Immature natural killer cell (primary cell): ENCODE measurements around the gene TEX29. TPM values are rescaled to one million over a fixed set of nuclear protein-coding genes. Genes with fewer than 3 reads are reported as not detected.

ENCODE experiments used
- DNase-seq, 3 donors: peaks; one replicate each; pipeline ENCODE4 v3.0.0; 2022; ENCODE audit warnings: mixed read lengths in 1 of 3
- H3K27ac Mint-ChIP-seq, 6 donors: one replicate each; pipeline ENCODE4 v1.8.0; 2020; ENCODE audit warnings: mixed read lengths in 6 of 6, mild to moderate bottlenecking in 5 of 6, inconsistent platforms in 4 of 6, moderate library complexity in 3 of 6
- H3K27me3 Mint-ChIP-seq, 3 donors: one replicate each; pipeline ENCODE4 v1.8.0; 2020 to 2021; ENCODE audit warnings: low read depth in 3 of 3, mild to moderate bottlenecking in 3 of 3, mixed read lengths in 3 of 3, moderate library complexity in 3 of 3, inconsistent platforms in 1 of 3
- H3K36me3 Mint-ChIP-seq, 3 donors: one replicate each; pipeline ENCODE4 v1.8.0; 2020; ENCODE audit warnings: mixed read lengths in 3 of 3, inconsistent platforms in 2 of 3, mild to moderate bottlenecking in 2 of 3
- H3K4me1 Mint-ChIP-seq, 2 donors: one replicate each; pipeline ENCODE4 v1.8.0; 2020; ENCODE audit warnings: inconsistent platforms in 2 of 2, mild to moderate bottlenecking in 2 of 2, mixed read lengths in 2 of 2, moderate library complexity in 1 of 2
- H3K4me3 Mint-ChIP-seq, 5 donors: one replicate each; pipeline ENCODE4 v1.8.0; 2020; ENCODE audit warnings: mild to moderate bottlenecking in 5 of 5, mixed read lengths in 5 of 5, inconsistent platforms in 3 of 5, moderate library complexity in 3 of 5
- H3K9me3 Mint-ChIP-seq, 6 donors: one replicate each; pipeline ENCODE4 v1.8.0; 2020; ENCODE audit warnings: mild to moderate bottlenecking in 6 of 6, mixed read lengths in 6 of 6, inconsistent platforms in 4 of 6, moderate library complexity in 3 of 6
- polyA plus RNA-seq, 3 donors: library from polyadenylated mRNA; unstranded; fragments of 300-500 nt; fragmentation: Illumina TruSeq; gene quantifications; one replicate each; pipeline ENCODE4 v1.2.3, GENCODE V29; 2021

Gene TEX29
- polyA plus RNA-seq, 3 donors from 2014 or later, result 1.4 TPM; not detected in 2

- peaks cover 0 to 18% (median 4%) of the 10 kb centered on the region in 3 donors for H3K36me3 Mint-ChIP-seq
- no peak for DNase-seq
- peaks cover 0 to 6% (median 0%) of the 10 kb centered on the region in 3 donors for H3K27me3 Mint-ChIP-seq
- no peak overlapping the region for H3K4me3 Mint-ChIP-seq
- peaks cover 8 to 19% of the 10 kb centered on the region in 2 donors for H3K4me1 Mint-ChIP-seq
- H3K9me3 Mint-ChIP-seq, result peaks cover 0 to 2% (median 0%) of the 10 kb centered on the region in 6 donors
- no peak overlapping the region for H3K27ac Mint-ChIP-seq
Measured at GRCh38 chr13:111344471-111345191, 24.2 kb downstream of the TEX29 start.

GRCh38 chr13:111345682-111346081, 25.2 kb downstream of the TEX29 start:
- H3K9me3 Mint-ChIP-seq, result peaks cover 0 to 2% (median 0%) of the 10 kb centered on the region in 6 donors
- H3K4me3 Mint-ChIP-seq, result no peak overlapping the region
- peaks cover 8 to 19% of the 10 kb centered on the region in 2 donors for H3K4me1 Mint-ChIP-seq
- H3K36me3 Mint-ChIP-seq, result peaks cover 0 to 18% (median 4%) of the 10 kb centered on the region in 3 donors
- H3K27ac Mint-ChIP-seq, result no peak overlapping the region
- no peak for DNase-seq
- H3K27me3 Mint-ChIP-seq, result peaks cover 0 to 6% (median 0%) of the 10 kb centered on the region in 3 donors

- Mint-ChIP-seq H3K36me3 (peaks cover 0 to 18% (median 4%) of the 10 kb centered on the region in 3 donors), H3K27ac (no peak overlapping the region), H3K27me3 (peaks cover 0 to 6% (median 0%) of the 10 kb centered on the region in 3 donors), H3K4me3 (no peak overlapping the region), H3K9me3 (peaks cover 0 to 2% (median 0%) of the 10 kb centered on the region in 6 donors), H3K4me1 (peaks cover 8 to 19% of the 10 kb centered on the region in 2 donors)
- DNase-seq, result no peak
Measured at GRCh38 chr13:111346101-111346680, 25.7 kb downstream of the TEX29 start.

GRCh38 chr13:111347438-111347837, 27.0 kb downstream of the TEX29 start:
- H3K4me1 Mint-ChIP-seq, result peaks cover 6 to 16% of the 10 kb centered on the region in 2 donors
- no peak overlapping the region for H3K4me3 Mint-ChIP-seq
- no peak for DNase-seq
- peaks cover 0 to 2% (median 0%) of the 10 kb centered on the region in 6 donors for H3K9me3 Mint-ChIP-seq
- H3K27ac Mint-ChIP-seq, result no peak overlapping the region
- H3K27me3 Mint-ChIP-seq, result peaks cover 0 to 6% (median 0%) of the 10 kb centered on the region in 3 donors
- peaks cover 0 to 18% (median 4%) of the 10 kb centered on the region in 3 donors for H3K36me3 Mint-ChIP-seq

- Mint-ChIP-seq H3K9me3 (no peaks in the 10 kb centered on the region), H3K4me3 (peak overlapping the region in 1 of 5 donors; percentile 46), H3K4me1 (peaks cover 25 to 26% of the 10 kb centered on the region in 2 donors), H3K27ac (no peak overlapping the region), H3K36me3 (peaks cover 0 to 4% (median 0%) of the 10 kb centered on the region in 3 donors), H3K27me3 (peaks cover 0 to 8% (median 4%) of the 10 kb centered on the region in 3 donors)
- DNase-seq, result no peak
Measured at GRCh38 chr13:111353508-111353907, 33.1 kb downstream of the TEX29 start.

GRCh38 chr13:111354789-111355188, 34.3 kb downstream of the TEX29 start:
- Mint-ChIP-seq H3K36me3 (no peaks in the 10 kb centered on the region), H3K4me1 (peaks cover 25 to 26% of the 10 kb centered on the region in 2 donors), H3K4me3 (peak overlapping the region in 4 of 5 donors; percentile 36 to 78 (median 49)), H3K27ac (no peak overlapping the region), H3K27me3 (peaks cover 0 to 6% (median 4%) of the 10 kb centered on the region in 3 donors), H3K9me3 (no peaks in the 10 kb centered on the region)
- peak in 1 of 3 donors; percentile 22 for DNase-seq

GRCh38 chr13:111356795-111357194, 36.4 kb downstream of the TEX29 start:
- Mint-ChIP-seq H3K4me1 (peaks cover 25 to 26% of the 10 kb centered on the region in 2 donors), H3K36me3 (no peaks in the 10 kb centered on the region), H3K27ac (no peak overlapping the region), H3K4me3 (no peak overlapping the region), H3K9me3 (no peaks in the 10 kb centered on the region), H3K27me3 (peaks cover 2 to 6% (median 4%) of the 10 kb centered on the region in 3 donors)
- DNase-seq, result no peak

- DNase-seq, result no peak
- Mint-ChIP-seq H3K27ac (no peak overlapping the region), H3K4me3 (no peak overlapping the region), H3K36me3 (no peaks in the 10 kb centered on the region), H3K9me3 (no peaks in the 10 kb centered on the region), H3K4me1 (peaks cover 17 to 19% of the 10 kb centered on the region in 2 donors), H3K27me3 (peaks cover 4 to 5% (median 5%) of the 10 kb centered on the region in 3 donors)
Measured at GRCh38 chr13:111359237-111359915, 38.9 kb downstream of the TEX29 start.

GRCh38 chr13:111359930-111360329, 39.5 kb downstream of the TEX29 start:
- no peak for DNase-seq
- H3K4me1 Mint-ChIP-seq, result peaks cover 11 to 14% of the 10 kb centered on the region in 2 donors
- H3K4me3 Mint-ChIP-seq, result no peak overlapping the region
- no peaks in the 10 kb centered on the region for H3K9me3 Mint-ChIP-seq
- H3K27me3 Mint-ChIP-seq, result peaks cover under 1 to 5% (median 3%) of the 10 kb centered on the region in 3 donors
- no peak overlapping the region for H3K27ac Mint-ChIP-seq
- no peaks in the 10 kb centered on the region for H3K36me3 Mint-ChIP-seq

GRCh38 chr13:111360452-111360851, 40.0 kb downstream of the TEX29 start:
- Mint-ChIP-seq H3K36me3 (no peaks in the 10 kb centered on the region), H3K4me1 (peaks cover 6 to 9% of the 10 kb centered on the region in 2 donors), H3K27me3 (peaks cover 0 to 5% (median 3%) of the 10 kb centered on the region in 3 donors), H3K4me3 (no peak overlapping the region), H3K9me3 (no peaks in the 10 kb centered on the region), H3K27ac (no peak overlapping the region)
- no peak for DNase-seq

- Mint-ChIP-seq H3K36me3 (no peaks in the 10 kb centered on the region), H3K27me3 (peaks cover 0 to 5% (median 3%) of the 10 kb centered on the region in 3 donors), H3K9me3 (no peaks in the 10 kb centered on the region), H3K4me3 (no peak overlapping the region), H3K4me1 (peaks cover 0 to under 1% of the 10 kb centered on the region in 2 donors), H3K27ac (no peak overlapping the region)
- DNase-seq, result no peak
Measured at GRCh38 chr13:111361046-111361872, 40.8 kb downstream of the TEX29 start.

- Mint-ChIP-seq H3K4me1 (no peaks in the 10 kb centered on the region), H3K4me3 (no peak overlapping the region), H3K27me3 (peaks cover 0 to 5% (median 3%) of the 10 kb centered on the region in 3 donors), H3K27ac (no peak overlapping the region), H3K9me3 (no peaks in the 10 kb centered on the region), H3K36me3 (no peaks in the 10 kb centered on the region)
- no peak for DNase-seq
Measured at GRCh38 chr13:111361873-111362648, 41.6 kb downstream of the TEX29 start.
